GM18909 (cell line): ENCODE results near the gene ADGRG1.
"Not testable (repeated sequence)": the region's sequence is repeated elsewhere in the genome, so short reads cannot be mapped to it uniquely, and the experiment has no call there.

Experiments
- ATAC-seq: cut with Tn5 transposase; IDR thresholded peaks from one replicate; pipeline ENCODE4 v1.9.1; 2021; ENCODE audit warnings: mild to moderate bottlenecking; ENCODE audit not compliant: unreplicated experiment, poor library complexity

The ADGRG1 gene

GRCh38 chr16:57712569-57712968 lies 84.1 kb downstream of the ADGRG1 start:
- ATAC-seq, result not testable (repeated sequence)

GRCh38 chr16:57713596-57713995 lies 85.2 kb downstream of the ADGRG1 start:
- ATAC-seq, result no peak

- no peak for ATAC-seq
Observed at GRCh38 chr16:57714047-57714446, 85.6 kb downstream of the ADGRG1 start.
